GM19452 (cell line): ENCODE measurements around the gene PLK5.
"Not testable (repeated sequence)": the region's sequence is repeated elsewhere in the genome, so short reads cannot be mapped to it uniquely, and the experiment has no call there.

Experiments used
- ATAC-seq: cut with Tn5 transposase; IDR thresholded peaks from one replicate; pipeline ENCODE4 v1.9.1; 2021; ENCODE audit not compliant: unreplicated experiment

Gene PLK5

GRCh38 chr19:1491114-1491848 lies 32.6 kb upstream of the PLK5 start, which contains the start of gene REEP6:
Gene REEP6 (plus strand): TSS chr19:1491181. CDS start chr19:1491270, 89 bp downstream.
- no peak for ATAC-seq

GRCh38 chr19:1491849-1492170 lies 32.1 kb upstream of the PLK5 start:
- ATAC-seq = no peak

GRCh38 chr19:1492474-1493006 lies 31.3 kb upstream of the PLK5 start:
- no peak for ATAC-seq

- ATAC-seq = no peak
These were observed 29.6 kb upstream of the PLK5 start for GRCh38 chr19:1494115-1494815.

- ATAC-seq = no peak
These were observed 28.7 kb upstream of the PLK5 start for GRCh38 chr19:1495051-1495798.

GRCh38 chr19:1495799-1496713 lies 27.8 kb upstream of the PLK5 start:
- ATAC-seq = no peak

- ATAC-seq = no peak
These were observed 26.9 kb upstream of the PLK5 start for GRCh38 chr19:1496714-1497577.

GRCh38 chr19:1497578-1498235 lies 26.2 kb upstream of the PLK5 start:
- no peak for ATAC-seq

GRCh38 chr19:1499231-1499630 lies 24.6 kb upstream of the PLK5 start:
- not testable (repeated sequence) for ATAC-seq

- no peak for ATAC-seq
These were observed 22.7 kb upstream of the PLK5 start for GRCh38 chr19:1501200-1501595.

- ATAC-seq = no peak
These were observed 21.3 kb upstream of the PLK5 start for GRCh38 chr19:1502433-1503088.

GRCh38 chr19:1503089-1503924 lies 20.6 kb upstream of the PLK5 start:
- no peak for ATAC-seq

GRCh38 chr19:1503925-1504773 lies 19.7 kb upstream of the PLK5 start:
- no peak for ATAC-seq

GRCh38 chr19:1505012-1505411 lies 18.9 kb upstream of the PLK5 start:
- ATAC-seq = no peak

GRCh38 chr19:1505991-1506881 lies 17.6 kb upstream of the PLK5 start:
- ATAC-seq = no peak

GRCh38 chr19:1507192-1507660 lies 16.7 kb upstream of the PLK5 start:
- no peak for ATAC-seq
